Lower leg skin (tissue), 4 donors: ENCODE measurements around the gene DISC1. TPM values are rescaled to one million over a fixed set of nuclear protein-coding genes. Genes with fewer than 3 reads are reported as not detected.
"Not testable (repeated sequence)": the region's sequence is repeated elsewhere in the genome, so short reads cannot be mapped to it uniquely, and the experiment has no call there.

Source experiments
- DNase-seq, 2 donors: peaks; one replicate each; pipeline ENCODE4 v3.0.0-alpha.2; 2019; ENCODE audit warnings: low spot score in 2 of 2
- H3K4me3 ChIP-seq: fragments of 200-600 bp; sonication (generic); 2 replicates; pipeline ENCODE4 v1.5.1; 2017; ENCODE audit warnings: mild to moderate bottlenecking, low read depth; ENCODE audit not compliant: poor library complexity, severe bottlenecking
- CTCF ChIP-seq, 3 donors: fragments of 450-650 bp; IDR thresholded peaks; one replicate each; pipeline ENCODE4 v1.5.1; 2016; ENCODE audit warnings: antibody characterized with exemption in 3 of 3, mild to moderate bottlenecking in 3 of 3, moderate library complexity in 2 of 3
- POLR2A ChIP-seq, 2 donors: fragments of 450-650 bp; IDR thresholded peaks; one replicate each; pipeline ENCODE4 v1.6.1; 2016 to 2017; ENCODE audit warnings: antibody characterized with exemption in 2 of 2, mild to moderate bottlenecking in 1 of 2, moderate library complexity in 1 of 2
- WGBS, 2 donors: methylation state at CpG; one replicate each; pipeline ENCODE4 v1.1.5; 2018; 5-methylcytosine and 5-hydroxymethylcytosine counted together
- intact Hi-C: fragments of 100-400 bp; cut with DNase I; formaldehyde crosslinking; loops from one replicate; pipeline ENCODE4 v1.15.0; 2023; ENCODE audit warnings: low total_unique reads
- total RNA-seq, 4 donors: library from RNA; depleted of rRNA; stranded (reverse); fragments of >200 nt; gene quantifications; one replicate each; pipeline ENCODE4 v1.1.0, GENCODE V29; 2016

Gene DISC1
- total RNA-seq, 4 donors from 2014 or later, result 1.6 to 7.4 (median 3.5) TPM

- no peak overlapping the region for H3K4me3 ChIP-seq
- WGBS, 2 donors, result 81 to 87% methylated on average over 7 of the region's 7 CpGs
- intact Hi-C loops, result no loop called here
- DNase-seq, result no peak
- TF ChIP-seq CTCF (IDR thresholded peaks at IDR 0.05) (no peak), POLR2A (IDR thresholded peaks at IDR 0.05) (no peak)
These were observed 39.8 kb downstream of the DISC1 start for GRCh38 chr1:231666220-231666936.

DNA sequence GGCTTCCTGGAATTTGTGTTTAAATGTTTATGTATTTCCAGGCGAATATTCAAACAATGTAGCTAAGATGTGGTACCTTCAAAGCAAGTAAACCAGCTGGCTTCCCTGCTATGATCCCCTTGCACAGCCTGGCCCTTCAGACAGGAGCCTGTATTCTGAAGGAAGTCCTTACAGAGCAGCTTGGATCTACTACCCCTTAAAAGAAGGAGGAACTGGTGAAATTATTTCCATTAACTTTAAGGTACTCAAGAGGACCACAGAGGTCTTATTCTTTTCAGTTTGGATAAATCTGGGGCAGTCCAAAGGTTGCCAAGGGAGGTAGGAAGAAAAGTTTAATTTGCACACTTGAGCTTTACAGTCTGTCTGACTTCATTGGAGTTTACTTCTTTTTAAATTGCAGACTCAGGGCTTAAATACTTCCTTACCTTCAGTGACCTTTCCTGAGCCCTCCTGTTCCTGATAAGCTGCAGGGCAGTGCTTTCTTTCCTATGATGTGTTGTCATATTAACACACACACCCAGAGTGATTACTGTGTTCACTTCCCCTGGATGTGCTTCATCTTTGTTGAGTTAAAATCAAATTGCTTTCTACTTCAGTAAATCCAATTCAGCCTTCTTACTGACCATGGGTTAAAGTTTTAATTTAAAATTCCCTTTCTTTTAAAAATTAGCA lies 40.5 kb downstream of the DISC1 start:
- 48 to 50% methylated on average over 1 of the region's 1 CpG for WGBS, 2 donors
- DNase-seq, result no peak
- intact Hi-C loops, result no loop called here
- no peak for TF ChIP-seq POLR2A (IDR thresholded peaks at IDR 0.05)
- TF ChIP-seq CTCF (IDR thresholded peaks at IDR 0.05), result no peak
- no peak overlapping the region for H3K4me3 ChIP-seq

DNA sequence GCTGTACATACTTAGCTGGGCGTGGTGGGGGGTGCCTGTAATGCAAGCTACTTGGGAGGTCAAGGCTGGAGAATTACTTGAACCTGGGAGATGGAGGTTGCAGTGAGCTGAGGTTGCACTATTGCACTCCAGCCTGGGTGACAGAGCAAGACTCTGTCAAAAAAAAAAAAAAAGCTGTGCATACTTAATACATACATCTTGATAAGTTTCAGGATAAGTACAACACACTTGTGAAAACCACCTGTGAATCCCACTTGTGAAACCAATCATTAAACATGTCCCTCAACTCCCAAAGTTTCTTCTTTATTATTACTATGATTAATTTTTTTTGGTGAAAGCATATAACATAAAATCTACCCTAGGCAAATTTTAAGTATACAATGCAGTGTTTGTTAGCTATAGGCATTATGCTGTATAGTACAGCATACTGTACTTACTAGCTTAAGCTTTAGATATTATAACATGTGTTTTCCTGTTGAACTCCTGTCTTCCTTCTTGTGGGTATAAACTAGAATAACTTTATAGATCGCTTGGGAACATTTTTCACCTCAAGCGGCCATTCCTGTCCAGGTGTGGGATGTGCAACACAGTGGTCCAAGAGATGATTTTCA lies 41.4 kb downstream of the DISC1 start:
- intact Hi-C loops, result no loop called here
- 89 to 95% methylated on average over 3 of the region's 3 CpGs for WGBS, 2 donors
- TF ChIP-seq POLR2A (IDR thresholded peaks at IDR 0.05), result no peak
- no peak for TF ChIP-seq CTCF (IDR thresholded peaks at IDR 0.05)
- no peak overlapping the region for H3K4me3 ChIP-seq
- no peak for DNase-seq

DNA sequence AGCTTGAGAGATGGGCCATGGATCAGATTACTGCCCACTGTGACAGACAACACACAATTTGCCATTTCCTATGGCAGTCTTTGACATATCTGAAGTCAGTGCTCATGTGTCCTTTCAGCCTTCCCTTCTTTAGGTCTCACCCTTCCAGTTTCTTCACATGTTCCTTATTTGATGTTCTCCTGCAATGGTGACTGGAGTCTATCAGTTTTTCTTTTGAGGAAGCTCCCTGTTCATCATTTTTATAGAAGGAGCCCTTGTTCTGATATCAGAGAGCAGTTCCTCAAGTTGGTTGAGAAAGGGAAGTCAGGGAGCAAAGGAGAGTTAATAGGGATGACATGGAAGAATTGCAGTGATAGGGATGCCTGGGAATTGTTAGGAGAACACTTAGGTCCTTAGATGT lies 42.2 kb downstream of the DISC1 start:
- no peak overlapping the region for H3K4me3 ChIP-seq
- no peak for TF ChIP-seq POLR2A (IDR thresholded peaks at IDR 0.05)
- no peak for TF ChIP-seq CTCF (IDR thresholded peaks at IDR 0.05)
- DNase-seq, result no peak
- intact Hi-C loops, result no loop called here

GRCh38 chr1:231669864-231670621 lies 43.5 kb downstream of the DISC1 start:
- 87 to 90% methylated on average over 4 of the region's 4 CpGs for WGBS, 2 donors
- intact Hi-C loops, DNase-seq, H3K4me3 ChIP-seq: not testable (repeated sequence)

DNA sequence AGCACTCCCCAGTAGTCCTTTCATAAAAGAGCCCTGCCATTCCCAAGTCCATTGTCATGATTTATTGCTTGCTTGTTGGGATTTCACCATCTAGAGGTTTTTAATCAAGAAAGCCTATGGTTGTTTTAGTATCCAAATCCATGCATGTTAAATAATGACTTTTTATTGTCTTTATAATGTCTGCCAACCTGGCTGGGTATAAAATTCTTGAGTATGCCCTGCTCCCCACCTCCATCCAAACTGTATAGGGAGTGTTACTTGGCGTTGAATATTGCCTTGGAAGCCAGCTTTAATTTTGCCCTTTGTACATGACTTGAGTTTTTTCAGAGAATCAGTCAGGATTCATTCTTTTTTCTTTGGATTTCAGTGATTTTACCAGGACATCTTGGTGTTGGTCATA lies 44.2 kb downstream of the DISC1 start:
- 84 to 92% methylated on average over 1 of the region's 1 CpG for WGBS, 2 donors
- TF ChIP-seq POLR2A (IDR thresholded peaks at IDR 0.05) (no peak), CTCF (IDR thresholded peaks at IDR 0.05) (no peak)
- DNase-seq, result no peak
- intact Hi-C loops, result no loop called here
- no peak overlapping the region for H3K4me3 ChIP-seq
